Activated naive CD8-positive, alpha-beta T cell treated with anti-CD3 and anti-CD28 coated beads for 36 hours (primary cell): ENCODE data around the gene CALD1. TPM values are rescaled to one million over a fixed set of nuclear protein-coding genes. Genes with fewer than 3 reads are reported as not detected.

Source experiments
- DNase-seq: peaks from one replicate; pipeline ENCODE4 v3.0.0; 2021
- H3K27ac Mint-ChIP-seq: one replicate; pipeline ENCODE4 v1.8.0; 2022; ENCODE audit warnings: mild to moderate bottlenecking, moderate library complexity, mixed read lengths
- H3K27me3 Mint-ChIP-seq: one replicate; pipeline ENCODE4 v1.8.0; 2022; ENCODE audit warnings: mild to moderate bottlenecking, mixed read lengths
- H3K36me3 Mint-ChIP-seq: one replicate; pipeline ENCODE4 v1.8.0; 2021; ENCODE audit warnings: mild to moderate bottlenecking, mixed read lengths
- H3K4me1 Mint-ChIP-seq: one replicate; pipeline ENCODE4 v1.8.0; 2021; ENCODE audit warnings: mixed read lengths
- H3K4me3 Mint-ChIP-seq: one replicate; pipeline ENCODE4 v1.8.0; 2022; ENCODE audit warnings: mild to moderate bottlenecking, moderate library complexity, mixed read lengths
- H3K9me3 Mint-ChIP-seq: one replicate; pipeline ENCODE4 v1.8.0; 2022; ENCODE audit warnings: mixed read lengths
- total RNA-seq, 2 experiments: library from RNA; stranded (reverse); gene quantifications; one replicate each; pipeline ENCODE4 v1.2.3, GENCODE V29; 2021

Gene CALD1
- total RNA-seq = 1 to 10 TPM; 1.1 TPM

DNA sequence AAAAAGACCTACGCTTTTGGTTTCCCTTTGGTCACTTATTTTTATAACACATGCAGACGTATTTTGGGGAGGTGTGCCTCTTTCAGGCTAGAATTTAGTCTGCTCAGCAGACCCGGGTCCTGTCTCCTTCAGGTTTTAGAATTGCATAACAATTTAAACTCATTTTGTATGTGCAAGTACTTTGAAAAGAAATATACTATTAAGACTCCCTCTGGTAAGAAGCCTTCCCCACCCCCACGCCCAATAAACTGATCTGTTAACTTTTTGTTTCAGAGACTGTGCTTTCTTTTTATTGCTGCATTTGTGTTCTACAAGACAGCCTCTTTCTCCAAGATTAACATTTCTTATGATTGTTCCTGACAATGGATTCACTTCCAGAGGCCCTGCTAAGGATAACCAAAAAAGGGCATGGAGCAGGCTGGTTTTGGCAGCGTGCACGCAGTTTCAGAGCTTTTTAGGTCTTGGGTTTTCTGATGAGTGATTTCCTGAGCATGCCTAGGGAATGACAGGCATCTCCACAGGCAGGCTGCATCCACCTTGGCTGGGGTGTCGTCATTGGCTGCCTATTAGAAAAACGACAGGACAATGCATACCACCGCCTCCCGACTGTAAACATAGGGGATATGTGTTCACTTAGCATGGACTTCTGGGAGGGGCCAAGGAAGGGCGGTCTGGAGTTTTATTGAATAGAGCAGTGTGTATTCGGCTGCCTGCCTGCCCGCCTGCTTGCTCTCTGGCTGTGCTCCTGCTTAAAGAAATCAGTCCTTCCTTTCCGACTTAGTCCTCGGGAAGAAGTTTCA, at the start of gene CALD1:
Gene CALD1, plus strand, starts transcription at position 694 of the 800 bp plus-strand sequence. CDS start 88,100 bp downstream, outside the sequence.
- Mint-ChIP-seq H3K27ac (no peak within 1 kb of the TSS), H3K36me3 (no peaks in the 10 kb centered on the region), H3K27me3 (no peaks in the 10 kb centered on the region), H3K4me1 (peaks cover 7% of the 10 kb centered on the region), H3K4me3 (no peak within 1 kb of the TSS), H3K9me3 (no peaks in the 10 kb centered on the region)
- no peak for DNase-seq

DNA sequence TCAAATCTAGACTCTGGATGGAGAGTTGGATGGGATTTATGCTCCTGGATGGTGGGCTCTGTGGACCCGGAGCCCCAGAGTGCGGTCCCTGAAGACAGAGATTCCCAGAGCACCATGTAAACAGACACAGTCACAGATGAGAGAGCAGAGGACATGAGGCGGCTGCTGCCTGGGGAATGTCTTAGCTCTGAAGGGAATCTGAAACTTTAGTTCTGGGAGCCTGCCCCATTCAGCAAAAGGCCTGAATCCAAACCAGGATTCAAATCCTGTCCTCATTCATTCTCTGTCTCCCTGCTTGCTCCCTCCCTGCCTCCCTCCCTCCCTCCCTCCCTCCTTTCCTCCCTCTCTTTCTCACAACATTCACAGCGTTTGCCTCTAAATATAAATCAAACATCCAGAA, 49.5 kb upstream of the CALD1 start:
- Mint-ChIP-seq H3K27me3 (no peaks in the 10 kb centered on the region), H3K4me3 (no peak overlapping the region), H3K9me3 (peaks cover 5% of the 10 kb centered on the region), H3K27ac (no peak overlapping the region), H3K4me1 (peaks cover 5% of the 10 kb centered on the region), H3K36me3 (no peaks in the 10 kb centered on the region)
- no peak for DNase-seq

GRCh38 chr7:134730411-134730829, 49.0 kb upstream of the CALD1 start:
- H3K27me3 Mint-ChIP-seq = no peaks in the 10 kb centered on the region
- peaks cover 5% of the 10 kb centered on the region for H3K4me1 Mint-ChIP-seq
- H3K9me3 Mint-ChIP-seq = peaks cover 5% of the 10 kb centered on the region
- no peaks in the 10 kb centered on the region for H3K36me3 Mint-ChIP-seq
- DNase-seq = no peak
- H3K27ac Mint-ChIP-seq = no peak overlapping the region
- H3K4me3 Mint-ChIP-seq = no peak overlapping the region

DNA sequence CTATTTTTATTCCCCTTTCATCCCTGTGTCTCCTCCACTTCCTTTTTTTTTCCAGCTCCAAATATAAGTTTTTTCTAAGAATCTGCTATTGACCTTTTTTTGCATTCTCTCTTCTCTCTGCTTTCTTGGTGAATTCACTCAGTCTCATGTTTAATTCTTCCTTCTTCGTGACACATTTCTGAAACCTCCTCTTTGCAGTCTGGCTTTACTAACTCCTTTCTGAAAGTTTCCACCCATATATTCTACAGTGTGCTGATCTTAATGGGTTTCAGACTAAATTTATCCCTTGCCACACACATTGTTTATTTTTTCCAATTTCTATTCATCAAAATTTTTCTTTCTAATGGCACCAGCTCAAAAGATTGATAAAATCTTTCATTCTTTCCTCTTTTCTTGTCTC, 47.8 kb upstream of the CALD1 start:
- Mint-ChIP-seq H3K36me3 (no peaks in the 10 kb centered on the region), H3K4me1 (peaks cover 5% of the 10 kb centered on the region), H3K4me3 (no peak overlapping the region), H3K9me3 (peaks cover 2% of the 10 kb centered on the region), H3K27ac (no peak overlapping the region), H3K27me3 (no peaks in the 10 kb centered on the region)
- DNase-seq = no peak

DNA sequence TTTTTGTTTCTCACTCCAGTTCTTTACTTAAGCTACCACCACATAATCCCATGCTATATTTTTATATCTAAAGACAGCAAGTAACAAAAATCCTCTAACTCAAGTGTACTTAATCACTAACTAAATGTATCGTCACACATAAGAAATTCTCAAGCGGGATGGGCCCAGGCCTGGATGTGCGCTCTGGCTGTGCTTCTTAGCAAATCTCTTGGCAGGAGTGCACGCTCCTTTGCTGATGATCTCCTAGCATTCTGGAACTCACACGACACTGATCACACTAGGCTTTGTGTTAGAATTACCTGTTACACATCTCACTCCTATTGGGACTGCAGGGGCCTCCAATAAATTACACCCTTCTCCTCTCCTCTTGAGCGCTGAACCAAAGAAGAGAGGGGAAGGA, 46.7 kb upstream of the CALD1 start:
- Mint-ChIP-seq H3K9me3 (peaks cover 2% of the 10 kb centered on the region), H3K36me3 (no peaks in the 10 kb centered on the region), H3K4me3 (no peak overlapping the region), H3K27ac (no peak overlapping the region), H3K27me3 (no peaks in the 10 kb centered on the region), H3K4me1 (peaks cover 5% of the 10 kb centered on the region)
- no peak for DNase-seq

GRCh38 chr7:134736381-134736780, 43.1 kb upstream of the CALD1 start:
- DNase-seq = no peak
- Mint-ChIP-seq H3K27ac (no peak overlapping the region), H3K36me3 (no peaks in the 10 kb centered on the region), H3K4me3 (no peak overlapping the region), H3K4me1 (peaks cover 9% of the 10 kb centered on the region), H3K27me3 (no peaks in the 10 kb centered on the region), H3K9me3 (no peaks in the 10 kb centered on the region)

DNA sequence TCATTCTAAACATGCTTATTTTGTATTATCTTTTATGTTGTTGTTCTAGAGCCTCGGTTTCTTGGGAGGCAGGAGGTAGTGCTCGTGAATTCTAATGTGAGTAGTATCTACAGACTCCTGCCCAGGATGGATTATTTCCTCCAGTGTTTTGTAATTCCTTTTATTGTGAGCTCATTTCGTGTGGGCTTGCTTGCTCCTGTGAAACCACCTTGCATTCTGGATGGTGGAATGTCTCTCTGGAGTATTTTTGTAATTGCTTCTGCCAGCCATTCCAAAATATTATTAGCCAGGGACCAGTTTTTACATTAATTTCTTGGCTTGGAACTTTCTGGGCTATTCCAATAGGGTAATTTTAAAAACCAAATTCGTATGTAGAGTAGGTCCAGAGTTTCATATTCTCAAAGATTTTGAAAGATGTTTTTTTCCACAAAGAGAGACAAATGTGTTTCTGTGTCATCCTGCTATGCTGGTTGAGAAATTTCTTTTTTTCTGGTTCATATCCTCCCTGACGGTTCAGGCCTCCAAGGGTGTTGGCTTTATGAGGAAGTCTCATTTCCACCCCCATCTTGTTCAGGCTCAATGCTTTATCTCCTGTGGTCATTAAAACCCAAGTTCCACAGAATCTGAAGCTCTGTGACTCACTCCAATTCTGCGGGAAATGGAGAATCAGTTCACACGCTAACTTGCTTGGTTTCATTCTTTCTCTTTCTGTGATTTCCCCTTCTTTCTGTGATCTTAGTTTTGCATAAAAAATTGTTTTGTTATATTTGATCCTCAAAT, 41.7 kb upstream of the CALD1 start:
- Mint-ChIP-seq H3K9me3 (no peaks in the 10 kb centered on the region), H3K36me3 (no peaks in the 10 kb centered on the region), H3K4me1 (peaks cover 4% of the 10 kb centered on the region), H3K4me3 (no peak overlapping the region), H3K27ac (no peak overlapping the region), H3K27me3 (no peaks in the 10 kb centered on the region)
- DNase-seq = no peak

DNA sequence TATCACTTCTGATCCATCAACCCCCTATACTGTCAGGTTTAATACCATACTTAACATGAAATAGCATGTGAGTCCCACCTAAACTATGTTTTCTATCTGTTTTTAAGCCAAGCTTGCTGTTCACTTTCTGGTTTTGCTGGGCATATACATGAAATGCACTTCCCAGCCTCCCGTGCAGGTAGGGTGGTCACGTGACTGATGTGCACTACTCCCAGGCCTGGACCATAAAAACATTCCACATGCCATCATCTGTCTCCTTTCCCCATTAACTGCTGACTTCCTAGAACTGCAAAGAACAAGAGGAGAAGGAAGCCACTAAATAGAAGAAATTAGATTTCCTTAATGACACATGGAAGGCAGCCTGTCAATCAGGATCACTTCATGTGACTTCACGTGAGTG, 40.1 kb upstream of the CALD1 start:
- H3K27me3 Mint-ChIP-seq = no peaks in the 10 kb centered on the region
- H3K4me3 Mint-ChIP-seq = no peak overlapping the region
- H3K36me3 Mint-ChIP-seq = no peaks in the 10 kb centered on the region
- no peak for DNase-seq
- no peak overlapping the region for H3K27ac Mint-ChIP-seq
- H3K4me1 Mint-ChIP-seq = peaks cover 4% of the 10 kb centered on the region
- H3K9me3 Mint-ChIP-seq = no peaks in the 10 kb centered on the region

DNA sequence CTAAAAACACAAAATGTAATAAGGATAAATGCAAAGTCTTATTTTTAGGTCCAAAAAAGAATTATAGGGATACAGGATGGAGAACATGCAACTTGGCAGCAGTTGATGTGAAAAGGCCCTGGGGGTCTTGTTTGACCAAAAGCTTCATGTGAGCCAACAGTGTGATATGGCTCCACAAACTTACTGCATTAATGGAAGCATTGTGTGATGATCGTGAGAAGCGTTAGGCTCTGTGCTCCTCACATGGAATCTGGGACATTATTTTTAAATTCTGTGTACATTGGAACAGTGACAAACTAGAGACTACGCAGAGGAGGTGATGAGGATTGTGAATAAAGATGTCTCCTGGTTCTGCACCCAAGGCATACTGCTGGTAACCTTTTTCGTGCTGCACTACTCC, 39.1 kb upstream of the CALD1 start:
- no peak for DNase-seq
- Mint-ChIP-seq H3K27ac (no peak overlapping the region), H3K9me3 (no peaks in the 10 kb centered on the region), H3K36me3 (no peaks in the 10 kb centered on the region), H3K27me3 (no peaks in the 10 kb centered on the region), H3K4me3 (no peak overlapping the region), H3K4me1 (peaks cover 4% of the 10 kb centered on the region)

GRCh38 chr7:134741907-134742635, 37.4 kb upstream of the CALD1 start:
- Mint-ChIP-seq H3K27me3 (no peaks in the 10 kb centered on the region), H3K9me3 (no peaks in the 10 kb centered on the region), H3K36me3 (no peaks in the 10 kb centered on the region), H3K27ac (no peak overlapping the region), H3K4me3 (no peak overlapping the region), H3K4me1 (peaks cover 4% of the 10 kb centered on the region)
- DNase-seq = no peak

- H3K36me3 Mint-ChIP-seq = no peaks in the 10 kb centered on the region
- no peaks in the 10 kb centered on the region for H3K27me3 Mint-ChIP-seq
- no peak for DNase-seq
- no peak overlapping the region for H3K27ac Mint-ChIP-seq
- no peaks in the 10 kb centered on the region for H3K9me3 Mint-ChIP-seq
- no peak overlapping the region for H3K4me3 Mint-ChIP-seq
- H3K4me1 Mint-ChIP-seq = peaks cover 4% of the 10 kb centered on the region
These were observed 36.6 kb upstream of the CALD1 start for GRCh38 chr7:134742688-134743350.

DNA sequence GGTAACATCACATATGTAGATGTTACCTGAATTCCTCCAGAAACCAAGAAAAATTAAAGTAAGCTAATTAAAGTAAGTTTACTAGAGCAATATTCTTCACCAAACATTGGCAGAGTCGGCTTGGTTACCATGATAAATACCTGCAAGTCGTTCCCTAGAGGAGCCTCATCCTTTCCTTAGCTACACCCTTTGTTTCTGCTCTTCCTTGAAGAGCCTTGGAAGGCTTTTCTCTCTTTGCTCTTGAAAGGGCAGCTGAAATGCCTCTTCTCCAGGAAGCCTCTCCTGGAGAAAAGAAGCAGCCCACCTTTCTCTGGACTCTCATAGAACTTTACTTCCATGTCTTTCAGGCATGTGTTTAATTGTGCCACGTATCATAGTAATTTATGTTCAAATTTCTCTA, 34.9 kb upstream of the CALD1 start:
- no peaks in the 10 kb centered on the region for H3K4me1 Mint-ChIP-seq
- no peak overlapping the region for H3K27ac Mint-ChIP-seq
- no peaks in the 10 kb centered on the region for H3K9me3 Mint-ChIP-seq
- DNase-seq = no peak
- no peak overlapping the region for H3K4me3 Mint-ChIP-seq
- no peaks in the 10 kb centered on the region for H3K27me3 Mint-ChIP-seq
- no peaks in the 10 kb centered on the region for H3K36me3 Mint-ChIP-seq

DNA sequence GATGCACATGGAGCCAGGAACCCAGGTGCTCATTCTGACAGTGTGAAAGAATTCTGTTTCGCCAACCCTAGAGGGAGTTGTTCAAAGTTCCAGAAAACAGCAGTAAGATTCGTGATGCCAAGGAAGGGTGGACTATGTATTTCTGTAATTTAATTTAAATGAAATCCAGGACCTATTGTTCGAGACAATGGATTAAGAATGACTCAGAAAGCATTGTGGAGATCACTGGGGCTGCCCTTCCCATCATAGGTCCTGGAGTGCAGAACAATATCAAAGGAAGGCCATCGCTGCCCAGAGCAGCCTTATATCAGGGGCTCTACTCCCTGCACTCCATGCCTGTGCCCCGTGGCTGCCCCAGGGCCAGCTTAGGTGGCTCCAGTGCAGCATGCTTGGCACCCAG, 32.1 kb upstream of the CALD1 start:
- no peak for DNase-seq

DNA sequence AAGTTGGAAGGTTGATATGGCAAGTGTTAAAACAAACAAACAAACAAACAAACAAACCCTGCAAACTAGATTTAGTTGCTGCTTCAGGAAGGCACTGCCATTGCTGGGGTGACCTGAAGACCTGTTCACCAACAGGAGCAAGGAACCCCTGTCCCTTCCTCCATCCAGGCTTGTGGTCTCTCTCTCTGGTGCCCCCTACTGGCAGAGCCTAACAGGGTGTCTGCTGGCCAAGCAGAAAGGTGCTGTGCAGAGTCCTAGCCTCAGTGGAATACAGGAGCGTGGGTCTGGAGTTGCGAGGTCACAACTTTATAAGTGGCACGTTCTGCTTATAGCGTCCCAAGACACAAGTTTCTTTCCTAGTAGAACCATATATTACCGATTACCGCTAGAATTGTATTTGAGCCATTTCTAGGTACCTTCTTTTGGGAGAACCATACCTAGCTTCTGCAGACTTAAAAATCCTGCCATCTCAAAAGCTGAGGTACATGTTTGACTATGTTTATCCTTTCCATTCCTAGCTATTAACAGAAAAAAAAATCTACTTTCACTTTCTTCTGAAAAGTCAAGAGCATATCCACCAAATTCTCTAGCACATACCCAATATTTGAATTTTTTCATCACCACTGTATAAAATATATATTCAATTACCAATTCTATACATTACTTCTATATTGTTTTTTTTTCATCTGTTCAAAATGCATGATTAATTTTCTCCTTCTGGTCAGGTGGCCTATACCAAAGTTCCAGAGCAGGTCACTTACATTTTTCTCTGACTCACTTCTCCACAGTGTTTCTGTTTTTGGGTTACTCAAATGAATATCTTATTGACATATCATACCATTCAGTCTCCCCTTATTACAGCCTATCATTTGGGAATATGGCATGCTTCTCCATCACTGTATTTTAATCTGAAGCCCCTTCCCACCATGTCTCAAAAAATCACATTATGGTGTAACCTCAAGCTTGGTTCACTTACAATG, 29.1 kb upstream of the CALD1 start:
- peaks cover 3% of the 10 kb centered on the region for H3K4me1 Mint-ChIP-seq
- H3K36me3 Mint-ChIP-seq = no peaks in the 10 kb centered on the region
- no peaks in the 10 kb centered on the region for H3K27me3 Mint-ChIP-seq
- no peaks in the 10 kb centered on the region for H3K9me3 Mint-ChIP-seq
- no peak overlapping the region for H3K27ac Mint-ChIP-seq
- DNase-seq = peak; percentile 49
- H3K4me3 Mint-ChIP-seq = no peak overlapping the region

More for the DNA sequence above, 32.1 kb upstream of the CALD1 start:
- Mint-ChIP-seq H3K27ac (no peak overlapping the region), H3K9me3 (no peaks in the 10 kb centered on the region), H3K27me3 (no peaks in the 10 kb centered on the region), H3K4me3 (no peak overlapping the region), H3K36me3 (no peaks in the 10 kb centered on the region), H3K4me1 (peaks cover 3% of the 10 kb centered on the region)
